AG04450 (cell line): ENCODE measurements around the gene GALK1. TPM values are rescaled to one million over a fixed set of nuclear protein-coding genes. Genes with fewer than 3 reads are reported as not detected.

Experiments used
- CTCF ChIA-PET: fragments of 300-600, 350-600 bp; formaldehyde crosslinking; extraction: SDS; loops from one replicate; lab custom pipeline; 2022; ENCODE audit warnings: antibody characterized with exemption, inconsistent platforms; lab: Charles Lee
- POLR2A ChIA-PET: fragments of 350-600 bp; formaldehyde crosslinking; extraction: SDS; loops from one replicate; lab custom pipeline; 2021; ENCODE audit warnings: antibody characterized with exemption, inconsistent platforms; lab: Yijun Ruan, JAX
- DNase-seq: peaks from one replicate; pipeline ENCODE4 v3.0.0-alpha.2; 2011; ENCODE audit warnings: low read depth, low spot score
- H3K27ac ChIP-seq: one replicate; pipeline ENCODE4 v1.5.1; 2012; ENCODE audit warnings: low read depth, low read length, control low read depth
- H3K27me3 ChIP-seq: one replicate; pipeline ENCODE4 v1.6.0; 2012; ENCODE audit warnings: low read length; ENCODE audit not compliant: control insufficient read depth, insufficient read depth
- H3K4me3 ChIP-seq: 2 replicates; pipeline ENCODE4 v1.5.1; 2011; ENCODE audit warnings: mild to moderate bottlenecking, low read depth, low read length, control low read depth
- H3K9me3 ChIP-seq: 2 replicates; pipeline ENCODE4 v1.5.1; 2012; ENCODE audit warnings: low read length; ENCODE audit not compliant: control insufficient read depth, insufficient read depth
- polyA plus RNA-seq: library from polyadenylated mRNA; depleted of rRNA; stranded (reverse); fragments of >200 nt; gene quantifications from 2 replicates; pipeline ENCODE4 v1.2.3, GENCODE V29; 2011
- TF ChIP-seq, protein P1 (sequence below): IDR thresholded peaks from 2 replicates; pipeline ENCODE4 v1.5.1; 2011; ENCODE audit warnings: low read depth, low read length, control low read depth, inconsistent platforms

GALK1 gene
- polyA plus RNA-seq, 1 experiment, result 12.4 TPM

DNA sequence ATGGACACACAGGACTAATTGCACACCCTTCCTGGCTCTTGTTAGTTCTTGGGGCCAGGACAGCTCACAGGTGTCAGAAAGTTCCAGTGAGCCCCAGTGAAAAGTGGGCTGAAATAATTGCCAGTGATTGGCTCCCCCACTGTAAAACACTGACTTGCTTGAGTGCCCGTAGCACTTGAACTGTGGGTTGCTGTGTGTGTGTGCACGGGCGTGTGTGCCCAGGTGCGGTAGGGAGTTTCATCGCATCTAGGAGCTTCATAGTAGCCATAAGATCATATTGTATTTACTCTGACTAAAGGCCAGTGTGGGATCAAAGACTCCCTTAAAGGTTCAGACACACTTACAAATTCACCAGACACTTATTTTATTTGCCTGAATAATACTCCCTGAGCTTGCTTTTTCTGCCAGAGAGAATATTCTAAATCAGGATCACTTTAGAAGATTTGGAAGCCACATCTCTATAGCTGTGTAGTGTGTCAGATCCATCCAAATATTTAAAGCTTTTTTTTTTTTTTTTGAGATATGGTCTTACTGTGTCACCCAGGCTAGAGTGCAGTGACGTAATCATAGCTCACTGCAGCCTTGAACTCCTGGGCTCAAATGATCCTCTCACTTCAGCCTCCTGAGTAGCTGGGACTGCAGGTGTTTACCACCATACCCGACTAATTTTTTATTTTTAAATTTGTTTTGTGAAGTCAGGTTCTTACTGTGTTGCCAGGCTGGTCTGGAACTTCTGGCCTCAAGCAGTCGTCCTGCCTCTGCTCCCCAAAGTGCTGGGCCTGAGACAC is 31.0 kb upstream of the GALK1 start:
- Histone ChIP-seq H3K27me3 (no peaks in the 10 kb centered on the region), H3K27ac (no peak overlapping the region), H3K4me3 (no peak overlapping the region), H3K9me3 (no peaks in the 10 kb centered on the region)
- TF ChIP-seq, protein P1, sequence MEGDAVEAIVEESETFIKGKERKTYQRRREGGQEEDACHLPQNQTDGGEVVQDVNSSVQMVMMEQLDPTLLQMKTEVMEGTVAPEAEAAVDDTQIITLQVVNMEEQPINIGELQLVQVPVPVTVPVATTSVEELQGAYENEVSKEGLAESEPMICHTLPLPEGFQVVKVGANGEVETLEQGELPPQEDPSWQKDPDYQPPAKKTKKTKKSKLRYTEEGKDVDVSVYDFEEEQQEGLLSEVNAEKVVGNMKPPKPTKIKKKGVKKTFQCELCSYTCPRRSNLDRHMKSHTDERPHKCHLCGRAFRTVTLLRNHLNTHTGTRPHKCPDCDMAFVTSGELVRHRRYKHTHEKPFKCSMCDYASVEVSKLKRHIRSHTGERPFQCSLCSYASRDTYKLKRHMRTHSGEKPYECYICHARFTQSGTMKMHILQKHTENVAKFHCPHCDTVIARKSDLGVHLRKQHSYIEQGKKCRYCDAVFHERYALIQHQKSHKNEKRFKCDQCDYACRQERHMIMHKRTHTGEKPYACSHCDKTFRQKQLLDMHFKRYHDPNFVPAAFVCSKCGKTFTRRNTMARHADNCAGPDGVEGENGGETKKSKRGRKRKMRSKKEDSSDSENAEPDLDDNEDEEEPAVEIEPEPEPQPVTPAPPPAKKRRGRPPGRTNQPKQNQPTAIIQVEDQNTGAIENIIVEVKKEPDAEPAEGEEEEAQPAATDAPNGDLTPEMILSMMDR, result no peak
- CTCF ChIA-PET, result interaction anchor here (1.2 to 1.9 kb wide), 2 partner anchors 48 to 52 kb away, joined by 4 read pairs; no protein-coding TSS in a partner anchor
- POLR2A ChIA-PET, result interaction anchor here (0.6 to 2.6 kb wide), 2 partner anchors 16 to 1297 kb away, joined by 3 to 31 read pairs; a partner anchor contains a TSS
- DNase-seq, result no peak

DNA sequence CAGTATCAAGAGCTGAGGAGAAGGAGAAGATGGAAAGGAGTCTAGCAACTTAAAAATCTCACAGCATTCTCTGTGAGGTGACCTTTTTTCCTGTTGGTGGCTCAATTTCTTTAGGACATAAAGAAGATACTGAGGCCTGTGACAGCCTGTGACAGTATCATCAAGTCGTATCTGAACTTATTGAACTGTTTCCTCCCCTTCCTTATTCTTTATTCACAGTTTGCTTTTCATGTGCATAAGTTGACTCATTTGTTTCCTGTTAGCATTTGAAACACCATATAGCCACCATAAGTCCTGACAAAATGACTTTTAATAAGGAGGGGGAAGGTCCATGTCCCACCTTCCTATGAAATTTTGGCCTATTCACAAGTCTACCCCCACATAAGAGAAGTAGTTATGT is 28.5 kb upstream of the GALK1 start:
- H3K4me3 ChIP-seq, result no peak overlapping the region

DNA sequence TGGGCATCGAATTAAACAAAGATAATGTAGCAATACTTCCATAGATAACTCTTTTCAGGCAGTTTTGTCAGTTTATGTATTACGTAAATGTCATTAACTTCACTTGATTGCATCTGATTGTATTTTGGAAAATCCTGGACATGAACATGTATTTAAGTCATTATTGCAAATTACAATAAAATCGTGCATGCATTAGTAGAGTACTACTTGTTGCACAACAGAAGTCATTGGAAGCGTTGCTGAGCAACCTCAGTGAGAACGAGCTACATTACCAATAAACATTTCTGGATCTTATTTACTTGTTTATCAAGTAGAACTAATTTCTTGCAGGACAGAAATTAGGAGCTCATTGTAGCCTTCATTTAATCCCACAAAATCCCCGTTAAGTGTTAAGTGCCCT is 26.3 kb upstream of the GALK1 start:
- POLR2A ChIA-PET, result interaction anchor here (2.3 kb wide), 1 partner anchor 11 kb away, joined by 11 read pairs; no protein-coding TSS in a partner anchor
- Histone ChIP-seq H3K27me3 (no peaks in the 10 kb centered on the region), H3K4me3 (no peak overlapping the region), H3K27ac (no peak overlapping the region), H3K9me3 (no peaks in the 10 kb centered on the region)
- TF ChIP-seq, protein P1, result no peak
- no peak for DNase-seq
- CTCF ChIA-PET, result interaction anchor here (0.6 to 1.9 kb wide), 5 partner anchors 8 to 222 kb away, joined by 3 to 13 read pairs (median 4); no protein-coding TSS in a partner anchor

More for the DNA sequence above, 28.5 kb upstream of the GALK1 start:
- TF ChIP-seq, protein P1, result no peak
- no peaks in the 10 kb centered on the region for H3K9me3 ChIP-seq
- DNase-seq, result no peak
- no peak overlapping the region for H3K27ac ChIP-seq
- CTCF ChIA-PET, result interaction anchor here (1.0 kb wide), 1 partner anchor 11 kb away, joined by 3 read pairs; no protein-coding TSS in a partner anchor
- no peaks in the 10 kb centered on the region for H3K27me3 ChIP-seq
- POLR2A ChIA-PET, result interaction anchor here (1.8 kb wide), 1 partner anchor 13 kb away, joined by 5 read pairs; no protein-coding TSS in a partner anchor

DNA sequence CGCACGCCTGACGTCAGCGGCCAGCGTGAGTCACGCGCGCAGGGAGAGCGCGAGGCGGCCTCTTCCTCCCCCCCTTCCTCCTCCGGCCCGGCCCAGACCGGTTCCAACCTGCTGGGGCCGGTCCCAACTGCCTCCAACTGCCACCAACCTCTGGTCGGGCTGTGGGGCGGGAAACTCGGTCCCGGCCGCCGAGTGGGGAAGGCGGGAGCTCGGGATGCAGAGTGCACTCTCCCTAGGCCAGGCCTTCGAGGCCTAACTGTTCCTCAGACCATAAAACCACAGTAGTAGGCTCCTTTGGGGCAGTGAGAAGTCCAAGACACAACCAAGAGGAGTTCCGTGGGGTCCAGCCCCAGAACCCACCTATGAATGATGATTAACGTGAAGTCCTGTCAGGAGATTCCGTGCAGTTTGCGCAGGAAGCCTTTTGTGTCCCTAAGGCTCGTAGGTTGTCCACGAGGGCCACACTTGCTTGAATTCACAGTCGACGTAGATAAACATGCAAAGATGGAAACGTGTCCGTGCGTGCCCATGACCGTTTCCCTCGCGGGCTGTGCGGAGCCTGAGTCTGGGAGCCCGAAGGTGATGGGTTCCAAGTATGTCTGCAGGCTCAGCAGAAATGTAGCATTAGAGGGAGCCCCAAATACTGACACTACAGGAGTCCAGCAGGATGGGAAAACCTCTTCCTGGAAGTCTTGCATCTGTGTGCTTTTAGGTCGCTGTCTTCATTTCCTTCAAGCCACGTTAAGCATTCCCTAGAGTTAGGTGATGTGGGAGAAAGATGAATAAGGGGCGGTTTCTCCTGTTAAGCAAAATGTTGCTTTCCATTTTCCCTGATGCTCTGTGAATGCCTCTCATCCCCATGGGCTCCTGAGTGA is 20.3 kb upstream of the GALK1 start:
- ChIA-PET POLR2A (interaction anchor here (0.6 to 2.2 kb wide), 7 partner anchors 9 to 456 kb away, joined by 3 to 14 read pairs (median 6); partner anchors contain the start of gene TRIM65), CTCF (interaction anchor here (0.6 to 1.3 kb wide), 6 partner anchors 20 to 76 kb away, joined by 3 read pairs; partner anchors contain the start of gene WBP2)
- no peaks in the 10 kb centered on the region for H3K27me3 ChIP-seq
- TF ChIP-seq, protein P1, result no peak
- DNase-seq, result peak; percentile 73
- H3K27ac ChIP-seq, result peak overlapping the region; percentile 100
- no peaks in the 10 kb centered on the region; the same call in 1 of the 2 replicates for H3K9me3 ChIP-seq
- peak overlapping the region; percentile 74 for H3K4me3 ChIP-seq
